H9 (cell line): ENCODE measurements around the gene ZNF853. TPM values are rescaled to one million over a fixed set of nuclear protein-coding genes. Genes with fewer than 3 reads are reported as not detected.
A peak's percentile ranks its signal among the peaks of the same experiment; 100 is the strongest.

ENCODE experiments used
- DNase-seq: peaks from one replicate; pipeline ENCODE4 v3.0.0-alpha.2; 2017
- H2AFZ ChIP-seq: one replicate; pipeline ENCODE4 v1.6.1; 2013; ENCODE audit warnings: mild to moderate bottlenecking, low read length, control low read depth, moderate library complexity
- H2AK5ac ChIP-seq: 2 replicates; pipeline ENCODE4 v1.6.1; 2013; ENCODE audit warnings: low read length, control low read depth, mixed read lengths; ENCODE audit not compliant: insufficient read length
- H2BK120ac ChIP-seq: one replicate; pipeline ENCODE4 v1.6.1; 2013; ENCODE audit warnings: low read depth, mild to moderate bottlenecking, low read length, control low read depth, inconsistent platforms; ENCODE audit not compliant: poor library complexity, severe bottlenecking
- H2BK12ac ChIP-seq: 2 replicates; pipeline ENCODE4 v1.6.1; 2013; ENCODE audit warnings: low read length, control low read depth, mixed read lengths, low read depth; ENCODE audit not compliant: insufficient read length
- H2BK15ac ChIP-seq: 2 replicates; pipeline ENCODE4 v1.6.1; 2013; ENCODE audit warnings: low read depth, low read length, control low read depth
- H2BK20ac ChIP-seq: one replicate; pipeline ENCODE4 v1.6.1; 2013; ENCODE audit warnings: low read depth, mild to moderate bottlenecking, low read length, control low read depth, inconsistent platforms; ENCODE audit not compliant: poor library complexity, severe bottlenecking
- H2BK5ac ChIP-seq: 2 replicates; pipeline ENCODE4 v1.6.1; 2013; ENCODE audit warnings: low read length, control low read depth, mixed read lengths; ENCODE audit not compliant: insufficient read length
- H3K14ac ChIP-seq: 2 replicates; pipeline ENCODE4 v1.6.1; 2013; ENCODE audit warnings: low read length, control low read depth; ENCODE audit not compliant: insufficient read depth
- H3K18ac ChIP-seq: 2 replicates; pipeline ENCODE4 v1.6.1; 2013; ENCODE audit warnings: low read depth, mild to moderate bottlenecking, mixed read lengths, low read length, control low read depth; ENCODE audit not compliant: insufficient read length
- H3K23ac ChIP-seq: 2 replicates; pipeline ENCODE4 v1.6.1; 2013; ENCODE audit warnings: low read length, control low read depth, mixed read lengths, low read depth; ENCODE audit not compliant: insufficient read length
- H3K23me2 ChIP-seq: 2 replicates; pipeline ENCODE4 v1.6.1; 2013; ENCODE audit warnings: low read depth, mild to moderate bottlenecking, mixed read lengths, low read length, control low read depth; ENCODE audit not compliant: insufficient read length, poor library complexity, severe bottlenecking
- H3K27ac ChIP-seq: 2 replicates; pipeline ENCODE4 v1.5.1; 2013; ENCODE audit warnings: low read length, control low read depth, mixed read lengths, low read depth; ENCODE audit not compliant: insufficient read length
- H3K27me3 ChIP-seq: 2 replicates; pipeline ENCODE4 v1.6.1; 2013; ENCODE audit warnings: low read length, control low read depth, inconsistent platforms; ENCODE audit not compliant: insufficient read depth
- H3K4ac ChIP-seq: 2 replicates; pipeline ENCODE4 v1.6.1; 2013; ENCODE audit warnings: low read depth, mild to moderate bottlenecking, control low read depth, inconsistent platforms, low read length, moderate library complexity
- H3K4me1 ChIP-seq: 2 replicates; pipeline ENCODE4 v1.6.1; 2013; ENCODE audit warnings: low read length, control low read depth, inconsistent platforms; ENCODE audit not compliant: insufficient read depth
- H3K4me2 ChIP-seq: 2 replicates; pipeline ENCODE4 v1.6.1; 2013; ENCODE audit warnings: low read length, control low read depth, mixed read lengths; ENCODE audit not compliant: insufficient read length, insufficient read depth
- H3K56ac ChIP-seq: 2 replicates; pipeline ENCODE4 v1.6.1; 2013; ENCODE audit warnings: low read depth, mild to moderate bottlenecking, mixed read lengths, low read length, control low read depth; ENCODE audit not compliant: insufficient read length
- H3K79me1 ChIP-seq: 2 replicates; pipeline ENCODE4 v1.6.1; 2013; ENCODE audit warnings: low read depth, mild to moderate bottlenecking, moderate library complexity, low read length, control low read depth, inconsistent platforms; ENCODE audit not compliant: insufficient read depth, poor library complexity, severe bottlenecking
- H3K79me2 ChIP-seq: 2 replicates; pipeline ENCODE4 v1.6.1; 2013; ENCODE audit warnings: low read length, control low read depth, inconsistent platforms; ENCODE audit not compliant: insufficient read depth
- H3K9ac ChIP-seq: 2 replicates; pipeline ENCODE4 v1.6.1; 2013; ENCODE audit warnings: low read length, control low read depth, mixed read lengths; ENCODE audit not compliant: insufficient read length; ENCODE audit errors: extremely low read depth
- H3K9me3 ChIP-seq: one replicate; pipeline ENCODE4 v1.6.1; 2013; ENCODE audit warnings: low read depth, low read length, inconsistent platforms; ENCODE audit not compliant: control insufficient read depth
- H3T11ph ChIP-seq: one replicate; pipeline ENCODE4 v1.6.1; 2013; ENCODE audit warnings: mild to moderate bottlenecking, low read length, control low read depth, inconsistent platforms
- H4K20me1 ChIP-seq: one replicate; pipeline ENCODE4 v1.6.1; 2013; ENCODE audit not compliant: control insufficient read depth, insufficient read length, insufficient read depth
- H4K5ac ChIP-seq: 2 replicates; pipeline ENCODE4 v1.6.1; 2013; ENCODE audit warnings: low read depth, mild to moderate bottlenecking, mixed read lengths, low read length, control low read depth; ENCODE audit not compliant: insufficient read length
- H4K8ac ChIP-seq: replicated peaks from 2 replicates; pipeline ENCODE4 v1.6.1; 2013; ENCODE audit warnings: low read length, control low read depth, mixed read lengths, low read depth; ENCODE audit not compliant: insufficient read length
- H4K91ac ChIP-seq: 2 replicates; pipeline ENCODE4 v1.6.1; 2013; ENCODE audit warnings: low read depth, mild to moderate bottlenecking, moderate library complexity, mixed read lengths, low read length, control low read depth; ENCODE audit not compliant: insufficient read length
- H3K27ac Mint-ChIP-seq, 3 experiments: 2 replicates in 2 of 3; 3 replicates in 1 of 3; pipeline ENCODE4 v1.8.0; 2020 to 2021; ENCODE audit warnings: mixed read lengths in 3 of 3, mild to moderate bottlenecking in 1 of 3, moderate library complexity in 1 of 3
- H3K27me3 Mint-ChIP-seq: 2 replicates; pipeline ENCODE4 v1.8.0; 2021; ENCODE audit warnings: low read depth, mild to moderate bottlenecking, moderate library complexity, mixed read lengths
- H3K36me3 Mint-ChIP-seq, 3 experiments: 2 replicates in 2 of 3; 3 replicates in 1 of 3; pipeline ENCODE4 v1.8.0; 2020 to 2021; ENCODE audit warnings: low read depth in 3 of 3, mixed read lengths in 3 of 3; ENCODE audit not compliant: insufficient read depth in 1 of 3
- H3K4me1 Mint-ChIP-seq, 2 experiments: 2 replicates each; pipeline ENCODE4 v1.8.0; 2020; ENCODE audit warnings: mixed read lengths in 2 of 2
- H3K4me3 Mint-ChIP-seq, 2 experiments: 2 replicates in 1 of 2; 3 replicates in 1 of 2; pipeline ENCODE4 v1.8.0; 2020 to 2021; ENCODE audit warnings: mild to moderate bottlenecking in 2 of 2, mixed read lengths in 2 of 2, moderate library complexity in 1 of 2
- H3K9me3 Mint-ChIP-seq, 2 experiments: 2 replicates in 1 of 2; 3 replicates in 1 of 2; pipeline ENCODE4 v1.8.0; 2020; ENCODE audit warnings: mild to moderate bottlenecking in 2 of 2, mixed read lengths in 2 of 2, moderate library complexity in 1 of 2
- CTCF ChIP-seq: fragments of 200-600 bp; sonication (generic); conservative IDR thresholded peaks from 3 replicates; pipeline ENCODE4 v1.8.0; 2021; ENCODE audit warnings: antibody characterized with exemption, mild to moderate bottlenecking
- WGBS: extraction: QIAGEN DNeasy Blood & Tissue Kit; methylation state at CpG from one replicate; pipeline ENCODE4 v1.1.7; 2013; ENCODE audit warnings: missing lambda C conversion rate, low lambda C conversion rate, mixed read lengths; ENCODE audit not compliant: insufficient read length; ENCODE audit errors: extremely low coverage; 5-methylcytosine and 5-hydroxymethylcytosine counted together
- total RNA-seq: library from RNA; stranded (reverse); gene quantifications from 2 replicates; pipeline ENCODE4 v1.2.1, GENCODE V29; 2021

The ZNF853 gene
- total RNA-seq, 1 experiment from 2014 or later = 9.6 TPM

- Mint-ChIP-seq H3K4me3 (peak overlapping the region; percentile 5 to 62; a peak in 2 of 5 replicates), H3K36me3 (peaks cover 24 to 73% (median 62%) of the 10 kb centered on the region in 3 experiments), H3K27me3 (no peaks in the 10 kb centered on the region), H3K4me1 (peaks cover 9 to 10% of the 10 kb centered on the region in 2 experiments), H3K9me3 (no peaks in the 10 kb centered on the region), H3K27ac (peak overlapping the region in 1 of 3 experiments; percentile 75; a peak in 2 of 7 replicates)
- Histone ChIP-seq H4K20me1 (no peaks in the 10 kb centered on the region), H4K91ac (no peak overlapping the region), H3K4ac (no peak overlapping the region), H3K14ac (no peak overlapping the region), H3K4me1 (no peaks in the 10 kb centered on the region), H2AK5ac (no peak overlapping the region), H2BK5ac (no peak overlapping the region), H3K4me2 (no peak overlapping the region), H3K23me2 (peaks cover 6% of the 10 kb centered on the region), H4K8ac (no peak overlapping the region), H3K79me1 (no peaks in the 10 kb centered on the region), H3K23ac (no peak overlapping the region), H3K79me2 (no peaks in the 10 kb centered on the region), H2BK20ac (no peak overlapping the region), H2BK15ac (no peak overlapping the region), H3K18ac (no peak overlapping the region), H3T11ph (no peak overlapping the region), H2BK120ac (no peak overlapping the region), H3K56ac (no peak overlapping the region), H3K27ac (no peak overlapping the region), H2AFZ (no peak overlapping the region), H2BK12ac (no peak overlapping the region), H3K9ac (no peak overlapping the region), H3K9me3 (no peaks in the 10 kb centered on the region), H3K27me3 (no peaks in the 10 kb centered on the region), H4K5ac (no peak overlapping the region)
- no peak for DNase-seq
- TF ChIP-seq CTCF = no peak
- WGBS = no CpG with 5 or more reads among the region's 9 CpGs
Observed at GRCh38 chr7:6588566-6588965, 26.8 kb upstream of the ZNF853 start.
